Stimulated activated naive B cell treated with anti-CD40 and anti-IgM and Interleukin-4, amounts not matched to agents 10 μg/mL and 1 μg/mL and 100 μg/mL, for 72 hours (primary cell): Measurements from ENCODE around the gene EIF5B.

ENCODE experiments used
- ATAC-seq, 2 donors: fragments of 150-1000 bp; cut with Tn5 transposase; replicated peaks; 2 replicates each; pipeline ENCODE4 v1.10.0; 2021; ENCODE audit warnings: moderate library complexity in 1 of 2
- DNase-seq: peaks from one replicate; pipeline ENCODE4 v3.0.0; 2021
- H3K27ac Mint-ChIP-seq: one replicate; pipeline ENCODE4 v1.8.0; 2022; ENCODE audit warnings: mild to moderate bottlenecking, mixed read lengths
- H3K27me3 Mint-ChIP-seq, 2 donors: one replicate each; pipeline ENCODE4 v1.8.0; 2022; ENCODE audit warnings: mixed read lengths in 2 of 2
- H3K36me3 Mint-ChIP-seq, 2 donors: one replicate each; pipeline ENCODE4 v1.8.0; 2022; ENCODE audit warnings: mixed read lengths in 2 of 2, mild to moderate bottlenecking in 1 of 2
- H3K4me1 Mint-ChIP-seq, 2 donors: one replicate each; pipeline ENCODE4 v1.8.0; 2022; ENCODE audit warnings: mixed read lengths in 2 of 2, mild to moderate bottlenecking in 1 of 2
- H3K4me3 Mint-ChIP-seq, 2 donors: one replicate each; pipeline ENCODE4 v1.8.0; 2022; ENCODE audit warnings: mild to moderate bottlenecking in 2 of 2, mixed read lengths in 2 of 2, moderate library complexity in 1 of 2
- H3K9me3 Mint-ChIP-seq, 2 donors: one replicate each; pipeline ENCODE4 v1.8.0; 2022; ENCODE audit warnings: mixed read lengths in 2 of 2, mild to moderate bottlenecking in 1 of 2

EIF5B gene

DNA sequence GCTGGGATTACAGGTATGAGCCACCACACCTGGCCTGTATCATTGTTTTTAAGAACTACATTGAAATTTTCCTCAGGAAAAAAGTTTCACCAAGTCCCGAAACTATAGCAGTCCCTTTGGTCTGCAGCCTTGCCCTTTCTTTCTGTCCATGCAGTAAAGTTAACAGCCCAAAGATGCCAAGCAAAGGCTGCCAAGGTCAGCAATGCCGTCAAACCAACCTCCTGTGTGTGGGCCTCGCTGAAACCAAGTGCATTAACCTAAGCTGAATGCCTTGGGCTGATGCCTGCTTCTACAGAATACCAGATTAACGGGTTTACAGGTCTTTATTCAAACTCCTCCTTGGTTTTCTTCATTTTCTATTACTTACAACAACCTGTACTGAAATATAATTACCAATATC, 73.1 kb downstream of the EIF5B start:
- Mint-ChIP-seq H3K4me1 (no peaks in the 10 kb centered on the region), H3K27ac (no peak overlapping the region), H3K9me3 (no peaks in the 10 kb centered on the region), H3K36me3 (peaks cover 19 to 22% of the 10 kb centered on the region in 2 donors), H3K4me3 (no peak overlapping the region), H3K27me3 (no peaks in the 10 kb centered on the region)
- ATAC-seq (no peak), DNase-seq (no peak)

DNA sequence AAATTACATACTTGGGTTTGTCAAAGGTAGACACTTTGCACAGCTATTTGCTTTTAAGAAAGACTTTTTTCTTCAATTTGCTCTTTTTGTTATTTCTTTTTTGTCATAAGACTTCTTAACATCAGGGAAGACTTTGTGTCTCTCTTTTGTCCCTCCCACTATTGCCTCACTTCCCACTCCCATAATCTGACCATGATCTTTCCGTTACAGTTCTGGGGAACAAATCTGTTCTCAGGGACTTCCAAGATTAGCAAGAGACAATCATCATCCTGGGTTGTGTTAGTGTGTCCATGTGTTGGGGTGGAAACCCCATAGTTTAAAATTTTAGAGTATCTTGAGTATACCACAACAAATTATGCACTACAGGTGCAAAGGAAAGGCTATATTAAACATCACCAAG, 77.4 kb downstream of the EIF5B start:
- DNase-seq: no peak
- H3K27ac Mint-ChIP-seq: no peak overlapping the region

DNA sequence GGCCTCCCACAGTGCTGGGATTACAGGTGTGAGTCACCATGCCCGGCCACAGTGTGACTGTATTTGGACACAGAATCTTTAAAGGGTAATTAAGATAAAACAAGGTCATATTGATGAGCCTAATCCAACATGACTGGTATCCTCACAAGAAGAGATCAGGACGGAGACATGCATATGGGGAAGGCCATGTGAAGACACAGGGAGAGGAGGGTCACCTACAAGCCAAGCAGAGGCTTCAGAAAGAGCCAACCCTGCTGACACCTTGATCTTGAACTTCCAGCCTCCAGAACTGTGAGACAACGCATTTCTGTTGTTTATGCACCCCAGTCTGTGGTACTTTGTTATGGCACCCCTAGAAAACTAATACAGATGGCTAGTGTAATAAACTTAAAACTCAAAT, 80.2 kb downstream of the EIF5B start:
- no peak overlapping the region for H3K27ac Mint-ChIP-seq
- no peaks in the 10 kb centered on the region for H3K9me3 Mint-ChIP-seq
- no peak for ATAC-seq
- DNase-seq: no peak
- no peak overlapping the region for H3K4me3 Mint-ChIP-seq
- H3K4me1 Mint-ChIP-seq: peaks cover under 1% of the 10 kb centered on the region in 2 donors
- H3K27me3 Mint-ChIP-seq: no peaks in the 10 kb centered on the region
- peaks cover 31 to 43% of the 10 kb centered on the region in 2 donors for H3K36me3 Mint-ChIP-seq

More for the DNA sequence above, 77.4 kb downstream of the EIF5B start:
- ATAC-seq: no peak
- Mint-ChIP-seq H3K4me1 (no peaks in the 10 kb centered on the region), H3K36me3 (peaks cover 30 to 35% of the 10 kb centered on the region in 2 donors), H3K27me3 (no peaks in the 10 kb centered on the region), H3K4me3 (no peak overlapping the region), H3K9me3 (no peaks in the 10 kb centered on the region)

DNA sequence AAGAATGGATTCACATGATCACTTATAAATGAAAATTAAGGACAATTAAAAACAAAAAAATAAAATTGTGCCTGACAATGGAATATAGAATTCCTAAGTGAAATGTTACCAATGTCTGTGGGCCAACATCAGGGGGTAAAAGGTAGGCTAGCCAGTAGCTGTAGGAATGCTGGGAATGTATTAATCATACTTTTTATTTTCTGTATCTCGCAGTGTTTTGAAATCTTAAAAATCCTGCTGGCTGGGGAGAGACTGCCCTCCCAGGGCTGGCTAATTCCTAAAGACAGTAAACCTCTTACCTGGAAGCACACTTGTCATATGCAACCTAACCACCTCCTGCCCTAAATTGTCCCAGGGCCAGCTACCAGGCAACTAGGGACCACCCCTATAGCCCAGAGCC, 82.8 kb downstream of the EIF5B start:
- Mint-ChIP-seq H3K4me1 (peaks cover 8 to 9% of the 10 kb centered on the region in 2 donors), H3K36me3 (peaks cover 32 to 44% of the 10 kb centered on the region in 2 donors), H3K27ac (no peak overlapping the region), H3K4me3 (no peak overlapping the region), H3K27me3 (no peaks in the 10 kb centered on the region), H3K9me3 (no peaks in the 10 kb centered on the region)
- ATAC-seq: no peak
- DNase-seq: no peak

DNA sequence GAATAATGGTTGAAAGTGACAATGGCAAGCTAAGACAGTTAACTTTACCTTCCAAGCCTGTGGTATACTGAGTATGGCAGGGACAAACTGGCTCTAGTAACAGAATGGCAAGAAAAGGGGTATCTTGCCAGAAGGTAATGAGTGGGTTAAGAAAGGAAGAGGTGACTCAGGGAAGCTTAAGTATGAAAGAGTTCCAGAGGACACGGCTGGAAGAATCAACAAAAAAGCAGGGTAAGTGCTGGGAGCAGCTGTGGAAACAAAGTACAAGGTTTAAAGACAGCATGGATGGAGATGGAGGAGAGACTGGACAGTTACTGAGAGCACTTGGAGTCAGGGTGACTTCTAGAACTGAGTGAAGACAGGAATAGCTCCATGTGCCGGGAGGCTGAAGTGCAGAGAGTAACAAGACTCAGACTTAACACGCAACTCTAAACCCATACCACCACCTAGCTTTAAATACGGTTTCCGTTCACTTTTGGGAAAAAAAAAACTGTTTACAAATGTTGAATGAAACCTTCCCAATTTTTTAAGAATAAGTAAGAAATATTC, 83.6 kb downstream of the EIF5B start:
- Mint-ChIP-seq H3K27me3 (no peaks in the 10 kb centered on the region), H3K4me1 (peaks cover 8 to 9% of the 10 kb centered on the region in 2 donors), H3K36me3 (peaks cover 27 to 37% of the 10 kb centered on the region in 2 donors), H3K27ac (no peak overlapping the region), H3K4me3 (no peak overlapping the region), H3K9me3 (no peaks in the 10 kb centered on the region)
- no peak for DNase-seq
- ATAC-seq: no peak

DNA sequence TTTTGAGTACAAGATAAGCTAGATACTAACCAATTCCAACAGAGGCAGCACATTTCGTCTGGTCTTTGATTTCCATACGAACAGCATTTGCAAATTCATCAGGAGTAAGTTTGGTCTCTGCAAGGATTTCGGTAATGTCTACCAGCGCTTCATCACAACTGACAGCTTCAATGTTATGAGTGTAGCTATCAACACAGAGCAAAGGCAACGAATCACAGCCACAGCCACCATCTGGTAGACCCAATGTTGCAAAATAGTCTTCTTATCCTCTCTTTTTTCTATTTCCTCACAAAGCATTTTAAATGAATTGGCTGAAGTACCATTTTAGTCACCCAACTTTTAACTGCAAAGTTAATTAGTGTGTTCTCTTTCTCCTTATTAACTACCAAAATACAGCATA, 84.3 kb downstream of the EIF5B start:
- Mint-ChIP-seq H3K27ac (no peak overlapping the region), H3K36me3 (peaks cover 26 to 37% of the 10 kb centered on the region in 2 donors), H3K4me3 (no peak overlapping the region), H3K4me1 (peaks cover 8 to 9% of the 10 kb centered on the region in 2 donors), H3K27me3 (no peaks in the 10 kb centered on the region), H3K9me3 (no peaks in the 10 kb centered on the region)
- ATAC-seq: no peak
- DNase-seq: no peak

DNA sequence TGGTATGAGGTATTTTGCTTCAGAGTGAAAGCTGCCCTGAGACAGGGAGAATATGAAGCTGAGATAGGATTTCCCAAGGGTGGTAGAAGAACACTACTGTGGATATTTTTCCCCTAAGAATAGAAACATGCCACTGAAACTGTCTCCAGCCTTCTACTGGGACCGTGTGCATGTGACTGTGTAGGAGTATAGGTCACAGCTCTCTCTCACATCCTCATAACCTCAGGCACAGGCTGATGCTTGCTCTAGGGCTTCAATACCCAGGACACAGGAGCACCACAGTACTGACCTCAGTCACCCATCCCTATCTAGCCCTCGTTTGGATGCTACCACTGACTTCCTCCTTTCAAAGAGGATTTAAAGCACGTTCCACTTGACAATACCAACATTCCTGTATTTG, 85.4 kb downstream of the EIF5B start:
- peaks cover 8 to 9% of the 10 kb centered on the region in 2 donors for H3K4me1 Mint-ChIP-seq
- DNase-seq: peak; percentile 8
- no peak overlapping the region for H3K27ac Mint-ChIP-seq
- no peaks in the 10 kb centered on the region for H3K27me3 Mint-ChIP-seq
- peaks cover 20 to 39% of the 10 kb centered on the region in 2 donors for H3K36me3 Mint-ChIP-seq
- peak overlapping the region in 1 of 2 donors; percentile 2 for H3K4me3 Mint-ChIP-seq
- H3K9me3 Mint-ChIP-seq: no peaks in the 10 kb centered on the region
- ATAC-seq: peak; percentile 100

DNA sequence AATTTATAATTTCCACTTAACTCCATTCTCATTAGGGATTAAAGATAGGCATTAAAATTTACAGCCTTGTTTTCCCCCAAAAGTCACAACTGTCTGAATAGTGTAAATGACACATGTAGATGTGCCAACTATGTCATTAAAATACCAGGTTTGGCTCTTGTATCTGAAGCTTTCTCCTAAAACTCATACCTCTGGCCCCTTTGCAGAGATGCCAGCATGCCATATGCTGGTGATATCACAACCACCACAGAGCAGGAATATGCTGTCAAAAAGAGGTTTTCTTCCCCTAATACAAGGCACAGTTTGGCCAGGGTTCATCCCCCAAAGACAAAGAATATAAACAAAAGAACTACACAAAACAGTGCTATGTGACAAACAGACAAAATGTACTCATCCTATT, 87.2 kb downstream of the EIF5B start:
- Mint-ChIP-seq H3K27ac (peak overlapping the region; percentile 9), H3K4me3 (no peak overlapping the region), H3K4me1 (peaks cover 8 to 9% of the 10 kb centered on the region in 2 donors), H3K36me3 (peaks cover 19 to 40% of the 10 kb centered on the region in 2 donors), H3K27me3 (no peaks in the 10 kb centered on the region), H3K9me3 (no peaks in the 10 kb centered on the region)
- no peak for DNase-seq
- no peak for ATAC-seq

DNA sequence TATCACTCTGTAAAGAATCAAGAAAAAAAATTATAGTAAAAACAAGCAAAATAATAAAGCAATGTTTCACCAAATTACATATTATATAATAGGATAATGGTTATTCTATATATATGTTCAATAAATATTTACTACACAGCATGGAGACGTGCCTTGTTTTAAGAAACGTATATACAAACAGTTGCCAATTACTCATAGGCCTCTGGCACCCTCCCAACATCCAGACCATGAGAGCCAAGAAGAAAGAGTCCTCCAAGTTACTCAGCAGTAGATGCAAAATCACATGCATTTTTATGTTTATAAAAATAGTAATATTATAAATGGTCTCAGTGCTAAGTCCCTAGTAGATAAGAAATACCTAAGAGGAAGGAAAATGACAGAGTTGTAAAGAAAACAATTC, 87.8 kb downstream of the EIF5B start:
- Mint-ChIP-seq H3K36me3 (peaks cover 15 to 34% of the 10 kb centered on the region in 2 donors), H3K4me3 (no peak overlapping the region), H3K9me3 (no peaks in the 10 kb centered on the region), H3K27ac (no peak overlapping the region), H3K27me3 (no peaks in the 10 kb centered on the region), H3K4me1 (peaks cover 8 to 9% of the 10 kb centered on the region in 2 donors)
- no peak for ATAC-seq
- DNase-seq: no peak

DNA sequence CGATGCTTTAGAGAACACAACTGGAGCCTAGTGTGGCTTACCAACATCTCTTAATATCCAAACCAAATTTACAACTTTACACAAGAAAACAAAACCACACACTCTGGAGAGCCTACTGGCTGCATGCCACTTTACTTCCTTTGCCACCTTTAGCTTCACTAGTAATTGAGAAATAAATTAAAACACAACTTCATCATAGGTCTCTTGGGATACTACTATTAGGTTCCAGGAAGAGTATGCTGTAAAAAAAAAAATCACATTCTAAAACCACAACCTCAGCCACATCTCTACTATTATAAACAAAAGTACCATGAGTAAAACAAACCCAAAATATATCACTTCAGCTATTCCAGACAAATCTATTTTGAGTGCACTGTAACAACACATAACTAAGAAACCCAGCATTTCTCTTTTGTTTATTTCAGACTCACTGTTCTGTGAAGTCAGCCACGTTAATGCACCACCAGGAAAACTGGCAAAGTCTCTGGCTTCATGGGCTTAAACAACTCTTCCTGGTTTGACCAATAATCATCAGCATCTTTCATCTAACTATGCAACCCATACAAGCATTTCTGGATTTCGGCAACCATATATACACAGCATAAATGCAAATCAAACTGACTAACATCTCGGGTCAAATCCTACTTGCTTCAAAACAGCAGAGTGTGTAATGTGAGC, 93.6 kb downstream of the EIF5B start:
- Mint-ChIP-seq H3K36me3 (peaks cover 5 to 27% of the 10 kb centered on the region in 2 donors), H3K4me3 (no peak overlapping the region), H3K9me3 (no peaks in the 10 kb centered on the region), H3K27ac (no peak overlapping the region), H3K4me1 (peaks cover 9 to 13% of the 10 kb centered on the region in 2 donors), H3K27me3 (no peaks in the 10 kb centered on the region)
- ATAC-seq: peak in 1 of 2 donors; percentile 23
- no peak for DNase-seq

DNA sequence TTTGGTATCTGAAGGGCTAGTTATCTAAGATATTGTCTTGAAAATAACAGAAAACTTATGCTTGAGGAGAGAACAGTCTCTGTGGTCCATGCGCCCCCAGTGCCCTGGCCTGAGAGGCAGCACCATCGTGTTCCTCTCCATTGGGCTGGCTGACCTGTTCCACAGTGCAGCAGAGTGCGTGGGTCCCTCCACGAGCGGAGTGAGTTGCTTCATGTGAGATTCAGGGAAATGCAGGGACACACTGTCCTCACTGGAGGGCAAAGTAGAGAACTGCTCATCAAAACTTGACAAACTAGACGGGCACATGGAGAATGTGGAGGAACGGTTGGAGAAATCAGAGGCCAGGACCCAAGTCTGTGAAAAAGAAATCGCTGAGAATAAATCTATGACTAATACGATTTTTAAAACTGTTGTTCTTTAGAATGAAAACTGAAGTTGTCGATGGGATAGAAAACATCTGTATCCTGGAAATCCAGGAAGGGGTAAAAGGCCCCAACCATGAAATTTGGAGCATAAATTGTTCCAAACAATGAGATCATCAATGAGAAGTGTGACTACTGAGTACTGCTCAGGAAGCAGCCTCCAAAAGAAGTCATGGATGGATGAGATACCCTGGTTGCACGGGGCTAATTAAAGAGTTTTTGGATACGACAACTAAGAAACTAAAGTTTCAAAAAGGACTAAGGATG, 94.5 kb downstream of the EIF5B start:
- Mint-ChIP-seq H3K9me3 (no peaks in the 10 kb centered on the region), H3K27ac (no peak overlapping the region), H3K27me3 (no peaks in the 10 kb centered on the region), H3K4me1 (peaks cover 9 to 13% of the 10 kb centered on the region in 2 donors), H3K36me3 (peaks cover 5 to 27% of the 10 kb centered on the region in 2 donors), H3K4me3 (no peak overlapping the region)
- ATAC-seq (no peak), DNase-seq (no peak)

DNA sequence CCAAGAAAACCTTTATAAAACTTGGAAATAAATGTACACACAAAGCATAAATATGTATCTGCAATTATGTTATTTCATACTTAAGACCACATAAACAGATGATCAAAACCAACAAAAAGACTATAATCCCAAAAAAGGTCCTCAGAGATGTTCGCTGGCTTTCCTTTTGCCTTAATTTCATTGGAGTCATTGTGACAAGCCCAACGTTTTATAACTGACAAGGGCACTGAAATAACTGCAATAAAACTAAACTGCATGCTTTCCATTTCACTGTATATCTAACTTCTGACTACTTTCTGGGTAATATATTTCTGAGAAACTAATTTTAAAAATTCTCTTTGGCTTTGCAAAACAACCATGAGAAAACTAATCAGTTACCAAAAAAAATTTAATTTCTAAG, 96.2 kb downstream of the EIF5B start:
- peaks cover 9 to 13% of the 10 kb centered on the region in 2 donors for H3K4me1 Mint-ChIP-seq
- H3K27me3 Mint-ChIP-seq: no peaks in the 10 kb centered on the region
- no peak overlapping the region for H3K4me3 Mint-ChIP-seq
- ATAC-seq (no peak), DNase-seq (no peak)
- H3K36me3 Mint-ChIP-seq: peaks cover 5 to 21% of the 10 kb centered on the region in 2 donors
- no peaks in the 10 kb centered on the region for H3K9me3 Mint-ChIP-seq
- H3K27ac Mint-ChIP-seq: no peak overlapping the region

DNA sequence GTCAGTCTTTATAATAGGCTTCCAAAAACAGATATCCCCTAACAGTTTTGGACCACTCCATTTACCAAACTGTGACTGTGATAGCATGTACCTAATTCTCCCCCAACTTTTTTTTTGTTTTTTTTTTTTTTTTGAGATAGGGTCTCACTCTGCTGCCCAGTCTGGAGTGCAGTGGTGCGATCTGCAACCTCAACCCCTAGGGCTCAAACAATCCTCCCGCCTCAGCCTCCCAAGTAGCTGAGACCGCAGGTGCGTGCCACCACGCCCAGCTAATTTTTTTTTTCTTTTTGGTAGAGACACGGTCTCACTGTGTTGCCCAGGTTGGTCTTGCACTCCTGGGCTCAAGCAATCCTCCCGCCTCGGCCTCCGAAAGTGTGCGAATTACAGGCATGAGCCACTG, 99.7 kb downstream of the EIF5B start:
- DNase-seq: no peak
- no peaks in the 10 kb centered on the region for H3K27me3 Mint-ChIP-seq
- H3K4me3 Mint-ChIP-seq: no peak overlapping the region
- H3K36me3 Mint-ChIP-seq: peaks cover 4 to 20% of the 10 kb centered on the region in 2 donors
- H3K4me1 Mint-ChIP-seq: peaks cover 0 to 4% of the 10 kb centered on the region in 2 donors
- no peaks in the 10 kb centered on the region for H3K9me3 Mint-ChIP-seq
- ATAC-seq: no peak
- no peak overlapping the region for H3K27ac Mint-ChIP-seq

DNA sequence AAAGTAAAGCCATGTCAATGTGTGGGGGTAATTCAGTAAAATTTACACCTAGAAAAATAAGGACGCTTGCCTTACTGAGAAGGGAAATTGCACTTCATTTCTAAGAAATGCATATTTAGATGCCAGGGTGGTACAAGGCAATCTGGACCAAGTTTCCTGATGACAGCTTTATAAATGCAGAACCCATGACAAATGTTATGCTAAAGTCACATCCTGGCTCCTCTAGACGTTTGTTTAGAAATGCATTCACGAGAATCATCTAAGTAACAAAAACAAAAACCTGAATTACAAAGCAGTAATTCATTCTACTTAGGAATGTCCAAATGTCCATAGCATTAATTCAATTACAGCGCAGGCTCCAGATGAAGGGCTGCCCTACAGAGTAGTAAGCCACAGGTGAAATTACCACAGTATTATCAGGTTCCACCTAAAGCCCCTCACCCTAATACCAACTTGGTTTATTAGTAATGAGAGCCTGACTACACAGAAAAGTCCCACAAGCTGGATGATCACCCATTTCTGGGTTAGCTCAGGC, 102.8 kb downstream of the EIF5B start:
- Mint-ChIP-seq H3K4me3 (no peak overlapping the region), H3K4me1 (peaks cover 3 to 4% of the 10 kb centered on the region in 2 donors), H3K9me3 (no peaks in the 10 kb centered on the region), H3K36me3 (peaks cover 4 to 19% of the 10 kb centered on the region in 2 donors), H3K27me3 (no peaks in the 10 kb centered on the region), H3K27ac (no peak overlapping the region)
- ATAC-seq (no peak), DNase-seq (no peak)
